OCI-LY7 (cell line): Measurements from ENCODE around the gene ZIK1. TPM values are rescaled to one million over a fixed set of nuclear protein-coding genes. Genes with fewer than 3 reads are reported as not detected.
A peak's percentile ranks its signal among the peaks of the same experiment; 100 is the strongest.

Experiments used
- BruUV-seq: library from RNA; stranded (reverse); fragments of 400-500 nt; replicated peaks from 2 replicates; lab custom pipeline; 2021; lab: Mats Ljungman, UMichigan
- CTCF ChIA-PET: fragments of 300-600 bp; sonication (Branson Sonifier 250); formaldehyde crosslinking; loops from one replicate; lab custom pipeline; 2022; ENCODE audit warnings: antibody characterized with exemption; ENCODE audit not compliant: unreplicated experiment; lab: Charles Lee
- POLR2A ChIA-PET: fragments of 300-600 bp; sonication (Branson Sonifier 250); formaldehyde crosslinking; loops from one replicate; lab custom pipeline; 2022; ENCODE audit warnings: antibody characterized with exemption; lab: Charles Lee
- DNase-seq: peaks from one replicate; pipeline ENCODE4 v3.0.0-alpha.2; 2015; ENCODE audit warnings: low spot score
- H2AFZ ChIP-seq: fragments of 200-600 bp; sonication (generic), shearing (Covaris generic); 2 replicates; pipeline ENCODE4 v1.6.1; 2014; ENCODE audit warnings: mild to moderate bottlenecking, antibody characterized with exemption, low read length, moderate library complexity
- H3K27ac ChIP-seq: fragments of 200-600 bp; sonication (generic); 2 replicates; pipeline ENCODE4 v1.5.1; 2014; ENCODE audit warnings: mixed run types, low read depth, mild to moderate bottlenecking, moderate library complexity, low read length, inconsistent platforms; ENCODE audit not compliant: poor library complexity, severe bottlenecking
- H3K36me3 ChIP-seq: fragments of 200-600 bp; sonication (generic); 2 replicates; pipeline ENCODE4 v1.6.1; 2014; ENCODE audit warnings: mild to moderate bottlenecking, antibody characterized with exemption, low read length, moderate library complexity, mixed read lengths; ENCODE audit not compliant: insufficient read depth
- H3K4me1 ChIP-seq: fragments of 200-600 bp; sonication (generic); 2 replicates; pipeline ENCODE4 v1.5.1; 2014; ENCODE audit warnings: mild to moderate bottlenecking, low read length; ENCODE audit not compliant: insufficient read depth, poor library complexity, severe bottlenecking
- H3K4me2 ChIP-seq: fragments of 200-600 bp; sonication (generic); 2 replicates; pipeline ENCODE4 v1.6.1; 2014; ENCODE audit warnings: mild to moderate bottlenecking, low read length
- H3K4me3 ChIP-seq: fragments of 200-600 bp; sonication (generic); 2 replicates; pipeline ENCODE4 v1.5.1; 2014; ENCODE audit warnings: mild to moderate bottlenecking, low read depth, low read length; ENCODE audit not compliant: poor library complexity, severe bottlenecking
- H3K79me2 ChIP-seq: fragments of 200-600 bp; sonication (generic); 2 replicates; pipeline ENCODE4 v1.6.1; 2016; ENCODE audit warnings: low read depth, mild to moderate bottlenecking, low read length, moderate library complexity, mixed read lengths; ENCODE audit not compliant: insufficient read depth
- H3K9me2 ChIP-seq: fragments of 200-600 bp; sonication (generic); 2 replicates; pipeline ENCODE4 v1.6.1; 2016; ENCODE audit warnings: mild to moderate bottlenecking, low read length, mixed read lengths; ENCODE audit not compliant: insufficient read depth
- H3K9me3 ChIP-seq: fragments of 200-600 bp; sonication (generic); 2 replicates; pipeline ENCODE4 v1.6.1; 2014; ENCODE audit warnings: mild to moderate bottlenecking, mixed run types, low read length, mixed read lengths
- H4K20me1 ChIP-seq: fragments of 200-600 bp; sonication (generic); 2 replicates; pipeline ENCODE4 v1.6.1; 2014; ENCODE audit warnings: mild to moderate bottlenecking, antibody characterized with exemption, low read length, moderate library complexity, mixed read lengths; ENCODE audit not compliant: insufficient read depth
- CTCF ChIP-seq: fragments of 200-600 bp; sonication (generic); conservative IDR thresholded peaks from 2 replicates; pipeline ENCODE4 v1.5.1; 2014; ENCODE audit warnings: mild to moderate bottlenecking, antibody characterized with exemption, low read length, moderate library complexity, mixed read lengths
- EZH2phosphoT487 ChIP-seq: fragments of 200-600 bp; sonication (generic); IDR thresholded peaks from 2 replicates; pipeline ENCODE4 v1.6.1; 2018; ENCODE audit warnings: low read depth, borderline replicate concordance, mild to moderate bottlenecking, mixed run types, antibody characterized with exemption, low read length, moderate library complexity, mixed read lengths
- intact Hi-C: fragments of 100-400 bp; cut with micrococcal nuclease; formaldehyde crosslinking; loops from one replicate; pipeline ENCODE4 v1.10.0; 2022; ENCODE audit not compliant: unreplicated experiment
- total RNA-seq, 2 experiments: library from RNA; depleted of rRNA in 1 of 2; stranded (reverse); fragments of >200 nt in 1 of 2; shearing (Covaris generic) in 1 of 2; gene quantifications; 2 replicates each; pipeline ENCODE4 v1.2.3, GENCODE V29; 2014 to 2022

The ZIK1 gene
- total RNA-seq, 2 experiments from 2014 or later = 0.47 TPM; not detected in 1

DNA sequence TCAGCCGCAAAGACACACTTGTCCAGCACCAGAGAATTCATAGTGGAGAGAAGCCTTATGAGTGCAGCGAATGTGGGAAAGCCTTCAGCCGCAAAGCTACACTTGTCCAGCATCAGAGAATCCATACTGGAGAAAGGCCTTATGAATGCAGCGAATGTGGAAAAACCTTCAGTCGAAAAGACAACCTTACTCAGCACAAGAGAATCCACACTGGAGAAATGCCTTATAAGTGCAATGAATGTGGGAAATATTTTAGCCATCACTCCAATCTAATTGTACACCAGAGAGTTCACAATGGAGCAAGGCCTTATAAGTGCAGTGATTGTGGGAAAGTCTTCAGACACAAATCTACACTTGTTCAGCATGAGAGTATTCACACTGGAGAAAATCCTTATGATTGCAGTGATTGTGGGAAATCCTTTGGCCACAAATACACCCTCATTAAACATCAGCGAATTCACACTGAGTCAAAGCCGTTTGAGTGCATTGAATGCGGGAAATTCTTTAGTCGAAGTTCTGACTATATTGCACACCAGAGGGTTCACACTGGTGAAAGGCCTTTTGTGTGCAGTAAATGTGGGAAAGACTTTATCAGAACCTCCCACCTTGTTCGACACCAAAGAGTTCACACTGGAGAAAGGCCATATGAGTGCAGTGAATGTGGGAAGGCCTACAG lies 36.9 kb downstream of the ZIK1 start:
- DNase-seq = no peak
- TSS peak; percentile 28 for BruUV-seq

DNA sequence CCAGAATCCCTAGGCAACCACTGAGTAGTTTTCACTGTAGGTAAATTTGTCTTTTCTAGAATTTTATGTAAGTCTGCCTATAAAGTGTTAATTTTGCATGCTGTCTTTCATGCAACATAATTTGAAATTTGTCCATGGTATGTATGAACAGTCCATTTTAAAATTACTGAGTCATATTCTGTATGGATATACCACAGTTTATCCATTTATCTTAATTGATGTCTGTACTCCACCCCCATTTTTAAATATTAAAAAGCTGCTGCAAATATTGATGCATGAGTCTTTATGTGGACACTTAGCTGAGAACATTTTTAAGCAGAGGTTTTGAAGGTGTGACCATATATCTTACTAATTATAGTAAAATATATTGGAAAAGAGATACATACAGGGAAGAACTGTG lies 39.1 kb downstream of the ZIK1 start:
- TF ChIP-seq EZH2phosphoT487 (no peak), CTCF (no peak)

More for the DNA sequence above, 36.9 kb downstream of the ZIK1 start:
- ChIA-PET CTCF (no interaction called here), POLR2A (no interaction called here)
- intact Hi-C loops = no loop called here
- H4K20me1 ChIP-seq = no peaks in the 10 kb centered on the region
- no peak overlapping the region for H2AFZ ChIP-seq
- H3K79me2 ChIP-seq = peaks cover 16% of the 10 kb centered on the region
- H3K36me3 ChIP-seq = peaks cover 93% of the 10 kb centered on the region
- no peaks in the 10 kb centered on the region for H3K4me1 ChIP-seq
- no peak overlapping the region for H3K4me3 ChIP-seq
- no peak overlapping the region for H3K4me2 ChIP-seq
- TF ChIP-seq CTCF (no peak), EZH2phosphoT487 (no peak)
- peaks cover 49% of the 10 kb centered on the region for H3K9me3 ChIP-seq
- no peak overlapping the region for H3K27ac ChIP-seq
- H3K9me2 ChIP-seq = no peaks in the 10 kb centered on the region

More for the DNA sequence above, 39.1 kb downstream of the ZIK1 start:
- Histone ChIP-seq H4K20me1 (no peaks in the 10 kb centered on the region), H3K4me3 (no peak overlapping the region), H3K36me3 (peaks cover 70% of the 10 kb centered on the region), H3K79me2 (no peaks in the 10 kb centered on the region; the same call in 1 of the 2 replicates), H3K27ac (no peak overlapping the region), H3K9me3 (peaks cover 33% of the 10 kb centered on the region), H3K4me1 (no peaks in the 10 kb centered on the region), H2AFZ (no peak overlapping the region), H3K4me2 (no peak overlapping the region), H3K9me2 (no peaks in the 10 kb centered on the region)
- intact Hi-C loops = no loop called here
- POLR2A ChIA-PET = no interaction called here
- DNase-seq = no peak
- BruUV-seq = no TSS peak
- CTCF ChIA-PET = no interaction called here
